Activated naive CD4-positive, alpha-beta T cell treated with anti-CD3 and anti-CD28 coated beads, Interleukin-2, amount 50 U/mL, for 72 hours (primary cell): Measurements from ENCODE around the gene USP17L26. TPM values are rescaled to one million over a fixed set of nuclear protein-coding genes. Genes with fewer than 3 reads are reported as not detected.
"Not testable (repeated sequence)": the region's sequence is repeated elsewhere in the genome, so short reads cannot be mapped to it uniquely, and the experiment has no call there.

Experiments
- ATAC-seq, 2 donors: fragments of 150-1000 bp; cut with Tn5 transposase; 2 replicates each; pipeline ENCODE4 v1.10.0; 2021; ENCODE audit warnings: mild to moderate bottlenecking in 2 of 2, moderate library complexity in 2 of 2
- DNase-seq, 2 donors: peaks; one replicate each; pipeline ENCODE4 v3.0.0; 2021 to 2022; ENCODE audit warnings: low spot score in 2 of 2
- H3K27ac Mint-ChIP-seq, 2 donors: one replicate each; pipeline ENCODE4 v1.8.0; 2022; ENCODE audit warnings: mild to moderate bottlenecking in 2 of 2, mixed read lengths in 2 of 2
- H3K36me3 Mint-ChIP-seq, 2 donors: one replicate each; pipeline ENCODE4 v1.8.0; 2022; ENCODE audit warnings: mixed read lengths in 2 of 2
- H3K9me3 Mint-ChIP-seq, 2 donors: one replicate each; pipeline ENCODE4 v1.8.0; 2022; ENCODE audit warnings: mixed read lengths in 2 of 2
- total RNA-seq, 2 donors: library from RNA; stranded (reverse); gene quantifications; one replicate each; pipeline ENCODE4 v1.2.3, GENCODE V29; 2022

The USP17L26 gene, protein sequence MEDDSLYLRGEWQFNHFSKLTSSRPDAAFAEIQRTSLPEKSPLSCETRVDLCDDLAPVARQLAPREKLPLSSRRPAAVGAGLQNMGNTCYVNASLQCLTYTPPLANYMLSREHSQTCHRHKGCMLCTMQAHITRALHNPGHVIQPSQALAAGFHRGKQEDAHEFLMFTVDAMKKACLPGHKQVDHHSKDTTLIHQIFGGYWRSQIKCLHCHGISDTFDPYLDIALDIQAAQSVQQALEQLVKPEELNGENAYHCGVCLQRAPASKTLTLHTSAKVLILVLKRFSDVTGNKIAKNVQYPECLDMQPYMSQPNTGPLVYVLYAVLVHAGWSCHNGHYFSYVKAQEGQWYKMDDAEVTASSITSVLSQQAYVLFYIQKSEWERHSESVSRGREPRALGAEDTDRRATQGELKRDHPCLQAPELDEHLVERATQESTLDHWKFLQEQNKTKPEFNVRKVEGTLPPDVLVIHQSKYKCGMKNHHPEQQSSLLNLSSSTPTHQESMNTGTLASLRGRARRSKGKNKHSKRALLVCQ
- total RNA-seq: not detected

DNA sequence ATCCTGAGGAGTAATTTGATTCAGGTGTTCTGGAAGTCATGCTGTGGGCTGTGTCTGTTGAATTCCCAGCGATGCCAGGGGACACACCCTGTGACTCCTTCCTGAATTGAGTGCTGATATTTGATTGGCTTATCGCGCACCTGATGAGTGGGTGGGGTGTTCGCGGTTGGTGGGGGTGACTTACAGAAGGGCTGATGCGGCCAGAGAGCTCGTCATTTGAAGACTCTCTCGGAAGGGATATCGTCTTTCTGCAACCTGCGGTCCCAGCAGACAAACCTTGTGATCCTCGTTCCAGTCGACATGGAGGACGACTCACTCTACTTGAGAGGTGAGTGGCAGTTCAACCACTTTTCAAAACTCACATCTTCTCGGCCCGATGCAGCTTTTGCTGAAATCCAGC is at the start of gene USP17L26:
Gene USP17L26 (plus strand): TSS at position 301 of the 400 bp plus-strand sequence. CDS start 0 bp downstream, at position 301.
- H3K36me3 Mint-ChIP-seq: not testable (repeated sequence)

DNA sequence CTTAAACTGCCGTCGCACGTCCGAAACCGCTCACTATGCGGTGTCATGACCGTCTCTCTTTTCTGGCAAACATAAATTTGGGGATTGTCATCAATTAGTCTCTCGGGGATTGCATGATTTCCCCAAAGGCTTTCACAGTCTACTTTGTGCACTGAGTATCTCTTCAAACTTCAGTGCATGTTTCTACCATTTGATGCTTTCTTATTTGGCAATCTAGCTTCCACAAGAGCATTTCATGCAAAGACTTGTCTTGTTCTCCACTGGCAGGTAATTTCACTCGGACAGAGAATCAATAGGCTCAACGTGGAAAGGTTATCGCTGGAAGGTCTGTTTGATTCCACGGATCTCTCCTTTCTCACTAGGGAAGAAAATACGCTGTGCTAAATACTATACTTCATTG is 10.3 kb upstream of the USP17L26 start:
- not testable (repeated sequence) for H3K27ac Mint-ChIP-seq, H3K9me3 Mint-ChIP-seq, DNase-seq, ATAC-seq, H3K36me3 Mint-ChIP-seq

More for the DNA sequence above, at the start of gene USP17L26:
- H3K27ac Mint-ChIP-seq, DNase-seq, ATAC-seq, H3K9me3 Mint-ChIP-seq: not testable (repeated sequence)

DNA sequence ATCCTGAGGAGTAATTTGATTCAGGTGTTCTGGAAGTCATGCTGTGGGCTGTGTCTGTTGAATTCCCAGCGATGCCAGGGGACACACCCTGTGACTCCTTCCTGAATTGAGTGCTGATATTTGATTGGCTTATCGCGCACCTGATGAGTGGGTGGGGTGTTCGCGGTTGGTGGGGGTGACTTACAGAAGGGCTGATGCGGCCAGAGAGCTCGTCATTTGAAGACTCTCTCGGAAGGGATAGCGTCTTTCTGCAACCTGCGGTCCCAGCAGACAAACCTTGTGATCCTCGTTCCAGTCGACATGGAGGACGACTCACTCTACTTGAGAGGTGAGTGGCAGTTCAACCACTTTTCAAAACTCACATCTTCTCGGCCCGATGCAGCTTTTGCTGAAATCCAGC is 9.6 kb upstream of the USP17L26 start, which contains the start of gene USP17L24:
Gene USP17L24 (plus strand): TSS at position 301 of the 400 bp plus-strand sequence. CDS start 0 bp downstream, at position 301.
- H3K36me3 Mint-ChIP-seq, ATAC-seq, H3K9me3 Mint-ChIP-seq, DNase-seq, H3K27ac Mint-ChIP-seq: not testable (repeated sequence)

DNA sequence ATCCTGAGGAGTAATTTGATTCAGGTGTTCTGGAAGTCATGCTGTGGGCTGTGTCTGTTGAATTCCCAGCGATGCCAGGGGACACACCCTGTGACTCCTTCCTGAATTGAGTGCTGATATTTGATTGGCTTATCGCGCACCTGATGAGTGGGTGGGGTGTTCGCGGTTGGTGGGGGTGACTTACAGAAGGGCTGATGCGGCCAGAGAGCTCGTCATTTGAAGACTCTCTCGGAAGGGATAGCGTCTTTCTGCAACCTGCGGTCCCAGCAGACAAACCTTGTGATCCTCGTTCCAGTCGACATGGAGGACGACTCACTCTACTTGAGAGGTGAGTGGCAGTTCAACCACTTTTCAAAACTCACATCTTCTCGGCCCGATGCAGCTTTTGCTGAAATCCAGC is 4.8 kb upstream of the USP17L26 start, which contains the start of gene USP17L25:
Gene USP17L25 (plus strand): TSS at position 301 of the 400 bp plus-strand sequence. CDS start 0 bp downstream, at position 301.
- not testable (repeated sequence) for DNase-seq

DNA sequence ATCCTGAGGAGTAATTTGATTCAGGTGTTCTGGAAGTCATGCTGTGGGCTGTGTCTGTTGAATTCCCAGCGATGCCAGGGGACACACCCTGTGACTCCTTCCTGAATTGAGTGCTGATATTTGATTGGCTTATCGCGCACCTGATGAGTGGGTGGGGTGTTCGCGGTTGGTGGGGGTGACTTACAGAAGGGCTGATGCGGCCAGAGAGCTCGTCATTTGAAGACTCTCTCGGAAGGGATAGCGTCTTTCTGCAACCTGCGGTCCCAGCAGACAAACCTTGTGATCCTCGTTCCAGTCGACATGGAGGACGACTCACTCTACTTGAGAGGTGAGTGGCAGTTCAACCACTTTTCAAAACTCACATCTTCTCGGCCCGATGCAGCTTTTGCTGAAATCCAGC is 4.6 kb downstream of the USP17L26 start, which contains the start of gene USP17L5:
Gene USP17L5 (plus strand): TSS at position 301 of the 400 bp plus-strand sequence. CDS start 0 bp downstream, at position 301.
- ATAC-seq, H3K9me3 Mint-ChIP-seq, H3K27ac Mint-ChIP-seq, H3K36me3 Mint-ChIP-seq, DNase-seq: not testable (repeated sequence)

More for the DNA sequence above, 4.8 kb upstream of the USP17L26 start, which contains the start of gene USP17L25:
- not testable (repeated sequence) for H3K27ac Mint-ChIP-seq, ATAC-seq, H3K36me3 Mint-ChIP-seq, H3K9me3 Mint-ChIP-seq

DNA sequence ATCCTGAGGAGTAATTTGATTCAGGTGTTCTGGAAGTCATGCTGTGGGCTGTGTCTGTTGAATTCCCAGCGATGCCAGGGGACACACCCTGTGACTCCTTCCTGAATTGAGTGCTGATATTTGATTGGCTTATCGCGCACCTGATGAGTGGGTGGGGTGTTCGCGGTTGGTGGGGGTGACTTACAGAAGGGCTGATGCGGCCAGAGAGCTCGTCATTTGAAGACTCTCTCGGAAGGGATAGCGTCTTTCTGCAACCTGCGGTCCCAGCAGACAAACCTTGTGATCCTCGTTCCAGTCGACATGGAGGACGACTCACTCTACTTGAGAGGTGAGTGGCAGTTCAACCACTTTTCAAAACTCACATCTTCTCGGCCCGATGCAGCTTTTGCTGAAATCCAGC is 9.4 kb downstream of the USP17L26 start, which contains the start of gene USP17L27:
Gene USP17L27 (plus strand): TSS at position 301 of the 400 bp plus-strand sequence. CDS start 0 bp downstream, at position 301.
- not testable (repeated sequence) for ATAC-seq, H3K27ac Mint-ChIP-seq, DNase-seq, H3K36me3 Mint-ChIP-seq, H3K9me3 Mint-ChIP-seq

DNA sequence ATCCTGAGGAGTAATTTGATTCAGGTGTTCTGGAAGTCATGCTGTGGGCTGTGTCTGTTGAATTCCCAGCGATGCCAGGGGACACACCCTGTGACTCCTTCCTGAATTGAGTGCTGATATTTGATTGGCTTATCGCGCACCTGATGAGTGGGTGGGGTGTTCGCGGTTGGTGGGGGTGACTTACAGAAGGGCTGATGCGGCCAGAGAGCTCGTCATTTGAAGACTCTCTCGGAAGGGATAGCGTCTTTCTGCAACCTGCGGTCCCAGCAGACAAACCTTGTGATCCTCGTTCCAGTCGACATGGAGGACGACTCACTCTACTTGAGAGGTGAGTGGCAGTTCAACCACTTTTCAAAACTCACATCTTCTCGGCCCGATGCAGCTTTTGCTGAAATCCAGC is 14.1 kb downstream of the USP17L26 start, which contains the start of gene USP17L28:
Gene USP17L28 (plus strand): TSS at position 301 of the 400 bp plus-strand sequence. CDS start 0 bp downstream, at position 301.
- not testable (repeated sequence) for H3K27ac Mint-ChIP-seq, ATAC-seq, H3K9me3 Mint-ChIP-seq

DNA sequence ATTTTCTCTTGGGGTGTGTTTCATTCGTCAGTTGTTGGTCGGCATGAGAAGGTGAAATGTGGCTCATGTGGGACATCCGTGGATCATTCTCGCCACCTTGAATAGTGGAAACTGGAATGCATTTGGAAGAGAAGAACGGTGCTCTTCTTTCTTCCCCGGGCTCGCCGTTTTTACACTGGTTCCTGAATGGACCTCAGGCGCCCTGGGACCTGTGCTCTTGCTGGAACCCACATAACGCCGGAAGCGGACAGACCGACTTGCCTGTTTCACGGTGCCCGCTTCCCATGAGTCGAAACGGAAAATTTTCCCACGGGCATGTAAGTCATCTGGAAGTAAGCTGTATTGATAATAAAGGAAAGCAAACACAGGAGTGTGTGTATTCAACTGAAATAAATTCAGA is 16.4 kb downstream of the USP17L26 start:
- H3K27ac Mint-ChIP-seq, ATAC-seq, H3K36me3 Mint-ChIP-seq, H3K9me3 Mint-ChIP-seq, DNase-seq: not testable (repeated sequence)

More for the DNA sequence above, 14.1 kb downstream of the USP17L26 start, which contains the start of gene USP17L28:
- not testable (repeated sequence) for H3K36me3 Mint-ChIP-seq, DNase-seq

DNA sequence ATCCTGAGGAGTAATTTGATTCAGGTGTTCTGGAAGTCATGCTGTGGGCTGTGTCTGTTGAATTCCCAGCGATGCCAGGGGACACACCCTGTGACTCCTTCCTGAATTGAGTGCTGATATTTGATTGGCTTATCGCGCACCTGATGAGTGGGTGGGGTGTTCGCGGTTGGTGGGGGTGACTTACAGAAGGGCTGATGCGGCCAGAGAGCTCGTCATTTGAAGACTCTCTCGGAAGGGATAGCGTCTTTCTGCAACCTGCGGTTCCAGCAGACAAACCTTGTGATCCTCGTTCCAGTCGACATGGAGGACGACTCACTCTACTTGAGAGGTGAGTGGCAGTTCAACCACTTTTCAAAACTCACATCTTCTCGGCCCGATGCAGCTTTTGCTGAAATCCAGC is 18.9 kb downstream of the USP17L26 start, which contains the start of gene USP17L29:
Gene USP17L29 (plus strand): TSS at position 301 of the 400 bp plus-strand sequence. CDS start 0 bp downstream, at position 301.
- H3K9me3 Mint-ChIP-seq, H3K27ac Mint-ChIP-seq, DNase-seq, H3K36me3 Mint-ChIP-seq, ATAC-seq: not testable (repeated sequence)

DNA sequence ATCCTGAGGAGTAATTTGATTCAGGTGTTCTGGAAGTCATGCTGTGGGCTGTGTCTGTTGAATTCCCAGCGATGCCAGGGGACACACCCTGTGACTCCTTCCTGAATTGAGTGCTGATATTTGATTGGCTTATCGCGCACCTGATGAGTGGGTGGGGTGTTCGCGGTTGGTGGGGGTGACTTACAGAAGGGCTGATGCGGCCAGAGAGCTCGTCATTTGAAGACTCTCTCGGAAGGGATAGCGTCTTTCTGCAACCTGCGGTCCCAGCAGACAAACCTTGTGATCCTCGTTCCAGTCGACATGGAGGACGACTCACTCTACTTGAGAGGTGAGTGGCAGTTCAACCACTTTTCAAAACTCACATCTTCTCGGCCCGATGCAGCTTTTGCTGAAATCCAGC is 28.4 kb downstream of the USP17L26 start, which contains the start of gene USP17L30:
Gene USP17L30 (plus strand): TSS at position 301 of the 400 bp plus-strand sequence. CDS start 0 bp downstream, at position 301.
- not testable (repeated sequence) for ATAC-seq, H3K36me3 Mint-ChIP-seq, H3K27ac Mint-ChIP-seq, DNase-seq, H3K9me3 Mint-ChIP-seq

DNA sequence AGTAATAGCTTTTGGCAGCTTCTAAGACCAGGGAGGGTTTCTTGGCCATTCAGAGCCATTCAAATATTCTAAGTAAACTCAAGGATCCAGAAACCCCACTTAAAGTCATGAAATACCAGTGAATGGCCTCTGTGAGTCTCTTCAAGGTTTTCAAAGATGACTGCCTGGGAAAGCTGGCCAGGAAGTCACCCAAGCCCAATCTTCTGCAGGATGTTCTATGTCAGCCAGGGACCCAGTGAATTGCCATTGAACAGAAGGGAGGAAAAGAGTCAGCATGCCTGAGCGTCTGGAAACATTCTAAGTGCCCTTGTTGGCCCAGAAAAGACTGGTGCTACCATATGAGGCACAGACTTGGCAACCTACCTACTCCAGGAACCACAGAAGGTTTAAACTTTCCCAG is 45.4 kb downstream of the USP17L26 start:
- H3K9me3 Mint-ChIP-seq, H3K27ac Mint-ChIP-seq, H3K36me3 Mint-ChIP-seq, DNase-seq, ATAC-seq: not testable (repeated sequence)

DNA sequence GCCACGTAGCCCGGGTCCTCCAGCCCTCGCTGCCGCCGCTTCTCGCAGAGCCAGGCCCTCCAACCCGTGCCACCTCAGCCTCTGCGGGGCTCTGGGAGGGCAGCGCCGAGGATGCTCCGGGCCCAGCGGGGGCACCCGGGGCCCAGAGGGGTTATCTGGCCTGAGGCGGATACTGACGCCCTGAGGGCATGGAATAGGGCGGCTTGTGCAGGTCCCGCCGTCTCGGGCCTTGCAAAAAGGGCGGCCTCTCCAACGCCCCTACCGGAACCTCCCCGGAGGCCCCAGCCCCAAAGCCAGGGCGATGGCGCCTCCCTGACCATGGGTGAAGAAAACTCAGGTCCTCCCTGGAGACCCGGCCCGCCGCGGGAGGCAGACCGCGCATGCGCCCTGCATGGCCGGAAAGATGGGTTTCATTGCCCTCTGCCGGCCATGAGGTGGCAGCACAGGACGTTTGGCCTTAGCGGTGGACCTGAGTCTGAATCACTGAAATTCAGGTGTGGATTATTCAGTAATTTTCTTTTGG is 46.6 kb downstream of the USP17L26 start:
- not testable (repeated sequence) for H3K9me3 Mint-ChIP-seq, H3K36me3 Mint-ChIP-seq
- ATAC-seq (peak; percentile 33 to 56), DNase-seq (peak; percentile 57 to 78)
- H3K27ac Mint-ChIP-seq: peak overlapping the region in 1 of 2 donors; percentile 33

DNA sequence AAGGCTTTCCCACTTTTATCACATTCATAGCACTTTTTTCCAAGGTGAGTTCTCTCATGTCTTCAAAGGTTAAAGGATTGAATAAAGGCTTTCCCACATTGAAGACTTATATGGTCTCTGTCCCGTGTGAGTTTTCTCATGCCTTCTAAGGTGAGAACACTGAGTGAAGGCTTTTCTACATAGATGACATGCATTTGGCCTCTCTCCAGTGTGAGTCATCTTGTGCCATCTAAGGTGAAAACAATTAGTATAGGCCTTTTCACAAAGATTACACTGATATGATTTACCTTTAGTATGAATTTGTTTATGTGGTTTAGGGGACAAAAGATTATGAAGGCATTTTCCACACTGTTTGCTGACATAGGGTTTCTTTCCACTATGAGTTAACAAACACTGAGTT is 49.7 kb downstream of the USP17L26 start:
- no peak for DNase-seq
- no peaks in the 10 kb centered on the region for H3K9me3 Mint-ChIP-seq
- H3K27ac Mint-ChIP-seq: no peak overlapping the region
- H3K36me3 Mint-ChIP-seq: no peaks in the 10 kb centered on the region
- no peak for ATAC-seq
